ENCODE data around the gene KCNH1. TPM values are rescaled to one million over a fixed set of nuclear protein-coding genes. Genes with fewer than 3 reads are reported as not detected.

Gene KCNH1
- total and polyA plus RNA-seq, 2 experiments from 2014 or later: 0.03 to 0.17 TPM

GRCh38 chr1:210908257-210908656 lies 225.7 kb downstream of the KCNH1 start:
- H4K20me1 ChIP-seq (ENCODE audit: insufficient read depth, poor library complexity, severe bottlenecking): no peaks in the 10 kb centered on the region
- no peak for DNase-seq (ENCODE audit: low spot score)
- no peak overlapping the region for H3K4me3 ChIP-seq
- whole genome bisulfite sequencing (ENCODE audit: low lambda C conversion rate, missing lambda C conversion rate): 63% methylated on average over 5 of the region's 5 CpGs
- no peaks in the 10 kb centered on the region for H3K27me3 ChIP-seq
- no peaks in the 10 kb centered on the region for H3K36me3 ChIP-seq (replicated peaks; ENCODE audit: insufficient read depth, low read depth)
- H2AFZ ChIP-seq: no peak overlapping the region
- H3K27ac ChIP-seq: no peak overlapping the region
- H3K9me2 ChIP-seq (replicated peaks; ENCODE audit: insufficient read depth): no peaks in the 10 kb centered on the region
- no peaks in the 10 kb centered on the region for H3K4me1 ChIP-seq (ENCODE audit: insufficient read depth)
- H3K4me2 ChIP-seq: no peak overlapping the region
- H3K9me3 ChIP-seq (ENCODE audit: low read depth): no peaks in the 10 kb centered on the region
- H3K79me2 ChIP-seq: no peaks in the 10 kb centered on the region
- no peak for TF ChIP-seq CTCF (IDR thresholded peaks at IDR 0.05; ENCODE audit: poor library complexity)
- TF ChIP-seq EZH2 (IDR thresholded peaks at IDR 0.05; ENCODE audit: borderline replicate concordance): no peak
- TF ChIP-seq EZH2phosphoT487 (IDR thresholded peaks at IDR 0.05; ENCODE audit: low read depth, severe bottlenecking, unreplicated experiment): no peak

GRCh38 chr1:210907251-210907805 lies 226.6 kb downstream of the KCNH1 start:
- DNase-seq (ENCODE audit: low spot score): no peak
- Histone ChIP-seq H3K4me3 (no peak overlapping the region), H3K27me3 (no peaks in the 10 kb centered on the region), H2AFZ (no peak overlapping the region), H3K36me3 (replicated peaks; ENCODE audit: insufficient read depth, low read depth) (no peaks in the 10 kb centered on the region), H3K9me3 (ENCODE audit: low read depth) (no peaks in the 10 kb centered on the region), H4K20me1 (ENCODE audit: insufficient read depth, poor library complexity, severe bottlenecking) (no peaks in the 10 kb centered on the region), H3K4me2 (no peak overlapping the region), H3K79me2 (no peaks in the 10 kb centered on the region), H3K9me2 (replicated peaks; ENCODE audit: insufficient read depth) (no peaks in the 10 kb centered on the region), H3K4me1 (ENCODE audit: insufficient read depth) (no peaks in the 10 kb centered on the region), H3K27ac (no peak overlapping the region)
- 87% methylated on average over 1 of the region's 1 CpG for WGBS (ENCODE audit: low lambda C conversion rate, missing lambda C conversion rate)
- TF ChIP-seq EZH2phosphoT487 (IDR thresholded peaks at IDR 0.05; ENCODE audit: low read depth, severe bottlenecking, unreplicated experiment) (no peak), EZH2 (IDR thresholded peaks at IDR 0.05; ENCODE audit: borderline replicate concordance) (no peak), CTCF (IDR thresholded peaks at IDR 0.05; ENCODE audit: poor library complexity) (no peak)

GRCh38 chr1:210905944-210906453 lies 227.9 kb downstream of the KCNH1 start:
- no peaks in the 10 kb centered on the region for H3K27me3 ChIP-seq
- TF ChIP-seq EZH2phosphoT487 (IDR thresholded peaks at IDR 0.05; ENCODE audit: low read depth, severe bottlenecking, unreplicated experiment) (no peak), CTCF (IDR thresholded peaks at IDR 0.05; ENCODE audit: poor library complexity) (no peak), EZH2 (IDR thresholded peaks at IDR 0.05; ENCODE audit: borderline replicate concordance) (no peak)
- WGBS (ENCODE audit: low lambda C conversion rate, missing lambda C conversion rate): 75% methylated on average over 7 of the region's 7 CpGs

More at GRCh38 chr1:210905944-210906453, 227.9 kb downstream of the KCNH1 start:
- no peak overlapping the region for H3K4me3 ChIP-seq
- no peak overlapping the region for H3K27ac ChIP-seq
- H2AFZ ChIP-seq: no peak overlapping the region
- H3K4me2 ChIP-seq: no peak overlapping the region
- H3K4me1 ChIP-seq (ENCODE audit: insufficient read depth): no peaks in the 10 kb centered on the region
- no peaks in the 10 kb centered on the region for H4K20me1 ChIP-seq (ENCODE audit: insufficient read depth, poor library complexity, severe bottlenecking)
- H3K36me3 ChIP-seq (replicated peaks; ENCODE audit: insufficient read depth, low read depth): no peaks in the 10 kb centered on the region
- H3K9me2 ChIP-seq (replicated peaks; ENCODE audit: insufficient read depth): no peaks in the 10 kb centered on the region
- H3K9me3 ChIP-seq (ENCODE audit: low read depth): no peaks in the 10 kb centered on the region
- H3K79me2 ChIP-seq: no peaks in the 10 kb centered on the region
- no peak for DNase-seq (ENCODE audit: low spot score)
